Left kidney (tissue), 2 donors: ENCODE data around the gene ASH1L. TPM values are rescaled to one million over a fixed set of nuclear protein-coding genes. Genes with fewer than 3 reads are reported as not detected.
"Not testable (repeated sequence)": the region's sequence is repeated elsewhere in the genome, so short reads cannot be mapped to it uniquely, and the experiment has no call there.

Source experiments
- DNase-seq: peaks from one replicate; pipeline ENCODE4 v3.0.0-alpha.2; 2013
- polyA plus RNA-seq: library from polyadenylated mRNA; unstranded; fragments of 120-200 nt; gene quantifications from one replicate; pipeline ENCODE4 v1.2.1, GENCODE V29; 2013; ENCODE audit not compliant: insufficient read length

The ASH1L gene
- polyA plus RNA-seq, 1 donor: 55.2 TPM

DNA sequence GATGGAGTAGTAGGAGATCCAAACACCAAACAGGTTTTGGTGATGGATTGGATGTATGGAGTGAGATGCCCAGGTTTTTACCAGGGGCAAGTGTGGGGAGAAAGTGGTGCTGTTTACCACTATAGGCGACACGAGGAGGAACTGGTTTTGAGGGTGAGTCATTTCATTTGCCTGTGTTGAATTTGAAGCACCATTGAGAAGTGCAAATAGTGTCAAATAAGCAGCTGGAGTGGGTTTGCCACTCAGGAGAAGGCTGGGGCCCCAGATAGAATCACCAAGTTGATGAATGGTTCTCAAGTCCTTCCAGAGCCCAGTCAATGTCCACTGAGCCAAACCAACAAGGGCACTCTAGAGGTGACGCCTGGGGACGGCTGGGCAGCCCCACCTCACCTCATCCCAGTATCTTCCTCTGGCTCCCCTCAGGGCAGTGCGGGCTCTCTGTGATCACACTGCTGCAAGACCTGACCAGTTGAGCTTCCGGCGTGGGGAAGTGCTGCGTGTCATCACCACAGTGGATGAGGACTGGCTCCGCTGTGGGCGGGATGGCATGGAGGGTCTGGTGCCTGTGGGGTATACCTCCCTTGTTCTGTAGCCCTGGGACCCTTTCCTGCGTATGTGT, 232.5 kb downstream of the ASH1L start:
- no peak for DNase-seq

DNA sequence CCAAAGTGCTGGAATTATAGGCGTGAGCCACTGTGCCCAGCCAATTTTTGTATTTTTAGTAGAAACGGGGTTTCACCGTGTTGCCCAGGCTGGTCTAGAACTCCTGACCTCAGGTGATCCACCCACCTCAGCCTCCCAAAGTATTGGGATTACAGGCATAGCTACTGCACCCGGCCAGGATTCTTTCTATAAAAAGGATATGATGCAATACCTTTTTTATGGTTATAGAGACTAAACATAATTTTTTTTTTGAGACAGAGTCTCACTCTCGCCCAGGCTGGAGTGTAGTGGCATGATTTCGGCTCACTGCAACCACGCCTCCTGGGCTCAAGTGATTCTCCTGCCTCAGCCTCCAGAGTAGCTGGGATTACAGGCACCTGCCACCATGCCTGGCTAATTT, 233.7 kb downstream of the ASH1L start:
- DNase-seq: not testable (repeated sequence)

DNA sequence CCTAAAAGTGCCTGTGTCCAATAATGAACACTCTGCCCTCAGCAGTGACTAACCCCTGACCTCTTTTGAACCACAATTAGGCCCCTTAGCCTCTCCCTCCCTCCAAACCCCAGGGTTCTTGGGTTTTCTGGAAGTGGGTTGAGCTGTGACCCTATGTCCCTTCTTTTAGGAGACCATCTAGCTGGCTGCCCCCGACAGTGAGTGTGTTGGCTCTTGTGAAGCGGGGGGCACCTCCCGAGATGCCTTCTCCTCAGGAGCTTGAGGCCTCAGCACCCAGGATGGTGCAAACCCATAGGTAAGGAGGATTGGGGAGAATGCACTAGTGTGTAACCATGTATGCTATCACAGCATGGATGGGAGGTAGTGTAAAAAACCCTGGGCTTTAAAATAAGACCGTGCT, 234.6 kb downstream of the ASH1L start:
- DNase-seq: no peak

DNA sequence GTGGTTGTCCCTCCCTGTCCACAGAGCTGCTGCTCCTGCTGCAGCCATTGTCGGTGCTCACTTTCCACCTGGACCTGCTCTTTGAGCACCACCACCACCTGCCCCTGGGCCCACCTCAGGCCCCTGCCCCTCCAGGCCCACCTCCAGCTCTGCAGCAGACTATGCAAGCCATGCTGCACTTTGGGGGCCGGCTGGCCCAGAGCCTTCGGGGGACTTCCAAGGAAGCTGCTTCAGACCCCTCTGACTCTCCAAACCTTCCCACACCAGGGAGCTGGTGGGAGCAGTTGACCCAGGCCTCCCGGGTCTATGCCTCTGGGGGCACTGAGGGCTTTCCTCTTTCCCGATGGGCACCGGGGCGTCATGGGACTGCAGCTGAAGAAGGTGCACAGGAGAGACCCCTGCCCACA, 236.0 kb downstream of the ASH1L start:
- no peak for DNase-seq

DNA sequence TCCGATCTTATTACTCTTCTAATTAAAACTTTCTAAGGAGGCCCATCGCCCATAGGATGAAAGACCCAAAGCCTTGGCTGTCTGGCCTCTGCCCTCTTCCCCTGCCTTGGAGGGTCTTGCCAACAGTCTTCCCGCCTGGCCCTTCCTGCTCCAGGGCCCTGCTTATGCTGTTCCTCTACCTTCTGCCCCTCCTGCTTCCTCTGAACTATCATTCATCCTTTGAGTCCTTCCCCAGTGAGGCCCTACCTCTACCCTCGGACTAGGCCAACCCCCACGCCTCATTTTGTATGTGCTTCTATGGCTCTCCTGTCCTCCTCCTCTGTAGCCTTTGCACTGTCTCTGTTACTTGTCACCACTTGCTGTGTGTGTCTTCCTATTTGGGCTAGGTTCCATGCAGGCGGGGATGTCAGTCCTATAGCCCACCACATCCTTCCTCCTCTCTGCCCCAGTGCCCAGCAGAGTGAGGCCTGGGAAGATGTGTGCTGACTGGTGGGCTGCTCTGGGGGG, 236.5 kb downstream of the ASH1L start:
- no peak for DNase-seq

DNA sequence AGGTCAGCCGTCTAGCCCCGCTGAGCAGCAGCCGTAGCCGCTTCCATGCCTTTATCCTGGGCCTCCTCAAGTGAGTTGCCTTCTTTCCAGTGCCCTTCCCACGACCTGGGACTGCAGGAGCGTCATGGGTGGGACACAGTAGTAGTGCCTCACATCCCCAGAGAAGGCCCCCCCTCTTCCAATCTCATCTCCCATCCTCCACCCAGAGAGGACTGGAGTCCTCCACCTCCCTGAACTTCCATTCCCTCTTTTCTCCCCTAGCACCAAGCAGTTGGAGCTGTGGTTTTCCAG, 237.1 kb downstream of the ASH1L start:
- no peak for DNase-seq

DNA sequence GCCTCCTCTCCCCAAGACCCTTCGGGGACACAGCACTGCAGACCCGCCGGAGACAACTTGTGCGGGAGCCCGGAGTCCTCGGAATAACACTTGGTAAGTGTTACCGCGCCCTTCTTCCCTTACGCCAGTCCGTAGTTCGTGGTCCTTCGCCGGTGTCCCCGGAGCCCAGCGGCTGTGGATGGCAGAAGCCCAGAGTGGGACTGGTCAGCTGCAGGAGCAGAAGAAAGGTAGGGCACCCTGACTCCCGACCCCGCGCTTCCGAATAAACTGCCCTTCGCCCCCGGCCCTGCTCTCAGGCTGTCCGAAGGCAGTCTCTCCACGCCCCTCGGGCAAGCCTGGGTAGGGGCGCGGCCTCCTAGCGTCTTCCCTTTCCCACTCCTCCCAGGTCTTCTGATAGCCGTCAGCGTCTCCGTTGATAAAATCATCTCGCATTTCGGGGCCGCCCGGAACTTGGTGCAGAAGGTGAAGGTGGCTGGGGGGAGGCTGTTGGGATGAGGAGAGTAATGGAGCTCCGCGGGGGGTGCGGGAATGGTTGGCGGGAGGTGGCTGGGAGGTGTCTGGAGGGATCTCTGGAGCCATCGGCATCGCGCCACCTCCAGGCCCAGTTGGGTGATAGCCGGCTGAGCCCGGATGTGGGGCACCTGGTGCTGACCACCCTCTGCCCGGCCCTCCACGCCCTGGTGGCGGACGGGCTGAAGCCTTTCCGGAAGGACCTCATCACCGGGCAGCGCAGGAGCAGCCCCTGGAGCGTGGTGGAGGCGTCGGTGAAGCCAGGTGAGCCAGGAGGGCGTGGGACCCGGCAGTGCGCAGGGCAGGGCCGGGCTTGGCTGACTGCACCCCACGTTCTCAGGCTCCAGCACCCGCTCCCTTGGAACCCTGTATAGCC, 237.6 kb downstream of the ASH1L start:
- DNase-seq: peak; percentile 47

DNA sequence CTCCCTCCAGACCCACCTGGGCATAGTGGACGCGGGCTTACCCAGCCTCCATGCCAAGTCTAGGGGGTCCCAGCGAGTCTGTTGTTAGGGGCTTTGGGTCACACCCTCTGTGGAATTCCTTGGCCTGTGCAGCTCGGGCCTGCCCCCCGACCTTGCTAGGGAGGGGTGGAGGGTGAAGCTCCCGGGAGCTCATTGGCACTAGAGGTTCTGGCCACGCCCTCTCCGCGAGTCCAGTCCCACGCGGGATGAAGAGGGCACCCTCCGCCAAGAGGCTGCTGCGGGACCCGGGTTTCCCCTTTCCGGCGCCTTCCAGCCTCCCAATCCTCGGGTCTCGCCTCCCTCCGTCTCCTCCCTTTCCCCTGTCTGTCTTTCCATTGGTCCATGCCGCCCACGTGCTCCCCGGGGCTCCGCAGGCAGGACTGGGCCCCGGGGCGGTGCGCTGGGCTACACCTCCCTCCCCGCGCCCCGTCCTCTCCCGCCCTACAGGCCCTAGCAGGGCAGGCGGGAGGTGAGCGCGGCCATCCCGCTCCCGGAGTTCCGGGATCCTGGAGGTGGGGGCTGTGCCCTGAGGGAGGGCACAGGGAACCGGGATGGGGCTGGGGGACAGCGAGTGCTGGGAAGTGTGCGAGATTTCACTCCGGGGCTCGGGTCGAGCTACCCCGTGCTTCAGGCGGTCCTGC, 238.4 kb downstream of the ASH1L start:
- peak; percentile 89 for DNase-seq

DNA sequence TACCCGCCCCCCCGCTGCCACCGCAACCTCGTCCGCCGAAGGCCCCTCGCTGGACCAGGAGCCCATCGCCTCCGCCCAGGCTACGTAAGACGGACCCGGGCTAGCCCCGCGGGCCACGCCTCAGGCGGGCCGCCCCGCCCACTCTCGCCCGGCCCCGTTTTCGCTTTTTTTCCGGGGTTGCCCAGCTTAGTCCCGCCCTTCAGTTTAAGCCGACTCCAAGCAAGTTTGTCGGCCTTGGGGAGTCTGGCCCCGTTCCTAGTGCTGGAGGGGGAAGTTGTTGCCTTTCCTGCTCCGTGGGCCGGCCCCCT, 238.9 kb downstream of the ASH1L start:
- peak; percentile 81 for DNase-seq

DNA sequence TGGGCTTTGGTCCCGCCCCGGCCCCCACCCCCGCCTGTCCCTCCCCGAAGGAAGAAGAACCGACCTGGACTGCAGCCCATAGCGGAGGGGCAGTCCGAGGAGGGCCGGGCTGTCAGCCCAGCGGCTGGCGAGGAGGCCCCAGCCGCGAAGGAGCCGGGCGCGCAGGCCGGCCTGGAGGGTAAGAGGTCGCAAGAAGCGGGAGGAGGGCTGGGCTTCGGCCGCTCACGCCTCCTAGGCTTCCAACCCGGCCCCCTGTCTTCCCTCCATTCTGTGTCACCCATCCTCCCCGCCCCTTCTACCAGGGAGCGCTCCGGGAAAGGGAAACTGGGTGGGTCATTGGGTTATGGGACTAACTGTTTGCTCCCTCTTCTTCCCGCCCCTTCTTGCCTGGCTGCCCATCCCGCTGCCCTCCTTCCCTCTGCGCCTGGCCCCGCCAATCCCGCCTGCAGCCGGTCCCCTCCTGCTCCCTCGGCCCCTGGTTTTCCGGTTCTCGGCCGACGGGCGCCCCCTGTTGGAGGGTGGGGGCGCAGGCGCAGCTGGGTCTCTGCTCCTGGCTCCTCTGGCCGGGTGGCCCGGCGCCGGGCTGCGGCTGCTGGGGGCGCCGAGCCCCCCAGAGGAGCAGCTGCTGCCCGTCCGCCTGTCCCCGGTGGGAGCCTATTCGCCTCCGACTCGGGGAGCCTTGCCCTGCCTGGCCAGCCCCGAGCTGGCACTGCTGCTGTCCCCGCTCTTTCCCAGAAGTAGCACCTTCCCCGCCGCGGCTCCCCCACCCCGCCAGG, 239.5 kb downstream of the ASH1L start:
- peak; percentile 89 for DNase-seq

DNA sequence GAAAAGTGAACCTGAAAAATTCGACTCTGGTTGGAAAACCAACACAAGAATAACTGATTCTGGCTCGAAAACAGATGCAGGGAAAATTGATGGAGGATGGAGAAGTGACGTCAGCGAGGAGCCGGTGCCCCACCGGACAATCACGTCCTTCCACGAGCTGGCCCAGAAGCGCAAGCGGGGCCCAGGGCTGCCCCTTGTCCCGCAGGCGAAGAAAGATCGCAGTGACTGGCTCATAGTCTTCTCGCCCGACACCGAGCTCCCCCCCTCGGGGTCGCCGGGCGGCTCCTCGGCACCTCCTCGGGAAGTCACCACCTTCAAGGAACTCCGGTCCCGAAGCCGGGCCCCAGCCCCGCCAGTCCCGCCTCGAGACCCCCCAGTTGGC, 240.0 kb downstream of the ASH1L start:
- peak; percentile 14 for DNase-seq

DNA sequence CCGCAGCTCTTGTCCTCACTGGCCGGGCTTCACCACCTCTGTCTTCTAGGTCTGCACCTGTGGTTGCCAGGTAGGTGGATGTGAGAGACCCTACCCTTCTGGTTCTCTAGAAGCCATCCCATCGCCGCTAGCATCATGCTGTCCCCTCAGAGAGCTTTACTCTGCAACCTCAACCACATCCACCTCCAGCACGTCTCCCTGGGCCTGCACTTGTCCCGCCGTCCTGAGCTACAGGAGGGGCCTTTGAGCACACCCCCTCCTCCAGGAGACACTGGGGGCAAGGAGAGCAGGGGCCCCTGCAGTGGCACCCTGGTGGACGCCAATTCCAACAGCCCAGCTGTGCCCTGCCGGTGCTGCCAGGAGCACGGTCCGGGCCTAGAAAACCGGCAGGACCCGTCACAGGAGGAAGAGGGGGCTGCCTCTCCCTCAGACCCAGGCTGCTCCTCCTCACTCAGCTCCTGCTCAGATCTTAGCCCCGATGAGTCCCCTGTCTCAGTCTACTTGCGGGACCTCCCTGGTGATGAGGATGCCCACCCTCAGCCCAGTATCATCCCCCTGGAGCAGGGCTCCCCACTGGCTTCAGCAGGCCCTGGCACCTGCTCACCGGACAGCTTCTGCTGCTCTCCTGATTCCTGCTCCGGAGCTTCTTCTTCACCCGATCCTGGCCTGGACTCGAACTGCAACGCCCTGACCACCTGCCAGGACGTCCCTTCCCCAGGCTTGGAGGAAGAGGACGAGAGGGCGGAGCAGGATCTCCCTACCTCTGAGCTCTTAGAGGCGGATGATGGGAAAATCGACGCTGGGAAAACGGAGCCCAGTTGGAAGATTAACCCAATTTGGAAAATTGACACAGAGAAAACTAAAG, 240.7 kb downstream of the ASH1L start:
- DNase-seq: no peak

DNA sequence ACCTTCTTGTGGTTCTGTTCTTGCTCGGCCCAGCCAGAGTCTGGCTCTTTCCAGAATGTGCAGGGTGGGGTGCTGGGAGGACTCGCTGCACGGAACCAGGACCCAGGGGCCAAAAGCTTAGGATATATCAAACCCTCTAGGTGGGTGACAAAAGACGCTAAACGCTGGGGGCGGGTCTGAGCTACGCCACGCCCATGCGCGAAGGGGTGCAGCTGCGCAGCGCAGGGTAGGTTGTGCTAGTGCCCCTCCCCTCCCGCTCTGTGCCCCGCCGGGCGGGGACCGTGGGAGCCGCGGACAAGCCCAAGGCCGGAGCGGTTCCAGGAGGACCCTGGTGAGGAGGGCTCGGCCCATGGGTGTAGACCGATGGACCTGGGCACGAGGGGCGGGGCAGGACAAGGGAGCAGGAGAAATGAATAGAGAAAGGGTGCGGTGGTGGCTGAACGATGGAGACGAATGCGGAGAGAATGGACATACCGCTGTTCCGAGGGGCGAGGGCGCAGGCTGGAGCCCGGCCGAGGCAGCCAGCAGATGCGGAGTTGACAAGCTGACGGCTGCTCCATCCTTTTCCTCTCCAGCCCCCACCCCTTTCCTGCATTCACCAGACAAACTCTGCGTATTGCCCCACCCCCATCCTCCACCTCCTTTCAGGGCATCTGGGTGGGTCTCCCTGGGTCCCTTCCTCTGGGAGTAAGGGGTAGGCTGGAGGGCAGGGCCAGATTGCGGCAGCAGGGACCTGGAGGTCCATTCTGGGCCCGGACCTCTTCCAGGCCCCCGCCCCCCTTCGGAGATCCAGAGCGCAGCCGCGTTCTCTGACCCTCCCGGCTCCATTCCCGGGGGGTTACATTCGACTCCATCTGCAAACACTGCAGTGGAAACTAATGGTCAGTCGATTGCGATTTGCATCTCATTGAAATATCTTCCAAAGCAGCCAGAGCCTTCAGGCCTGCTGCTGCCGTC, 241.7 kb downstream of the ASH1L start, which contains the start of gene RUSC1:
Gene RUSC1 (plus strand): TSS at position 234 of the 957 bp plus-strand sequence. CDS start 880 bp downstream, outside the sequence.
- DNase-seq: peak; percentile 77

DNA sequence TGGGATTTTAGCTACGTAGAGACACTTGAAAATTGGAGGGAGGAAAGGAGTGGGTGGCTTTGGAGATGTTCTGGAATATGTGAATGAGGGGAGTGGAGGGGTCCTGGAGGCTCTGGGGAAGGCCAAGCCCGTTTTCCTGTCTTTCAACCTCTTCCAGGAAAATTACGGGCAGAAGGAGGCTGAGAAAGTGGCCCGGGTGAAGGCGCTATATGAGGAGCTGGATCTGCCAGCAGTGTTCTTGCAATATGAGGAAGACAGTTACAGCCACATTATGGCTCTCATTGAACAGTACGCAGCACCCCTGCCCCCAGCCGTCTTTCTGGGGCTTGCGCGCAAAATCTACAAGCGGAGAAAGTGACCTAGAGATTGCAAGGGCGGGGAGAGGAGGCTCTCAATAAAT, 242.4 kb downstream of the ASH1L start:
- no peak for DNase-seq

DNA sequence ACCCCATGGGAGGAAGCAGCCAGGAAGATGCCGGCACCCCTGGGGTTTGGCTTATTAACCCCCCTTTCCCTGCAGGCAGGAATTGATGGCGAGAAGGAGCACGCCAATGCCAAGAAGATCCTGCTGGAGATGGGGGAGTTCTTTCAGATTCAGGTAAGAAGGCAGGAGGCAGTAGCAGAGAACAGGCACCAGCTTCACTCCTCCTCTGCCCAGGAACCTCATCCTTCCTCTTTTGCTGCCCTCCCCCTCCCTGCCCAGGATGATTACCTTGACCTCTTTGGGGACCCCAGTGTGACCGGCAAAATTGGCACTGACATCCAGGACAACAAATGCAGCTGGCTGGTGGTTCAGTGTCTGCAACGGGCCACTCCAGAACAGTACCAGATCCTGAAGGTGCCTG, 243.1 kb downstream of the ASH1L start:
- DNase-seq: no peak

DNA sequence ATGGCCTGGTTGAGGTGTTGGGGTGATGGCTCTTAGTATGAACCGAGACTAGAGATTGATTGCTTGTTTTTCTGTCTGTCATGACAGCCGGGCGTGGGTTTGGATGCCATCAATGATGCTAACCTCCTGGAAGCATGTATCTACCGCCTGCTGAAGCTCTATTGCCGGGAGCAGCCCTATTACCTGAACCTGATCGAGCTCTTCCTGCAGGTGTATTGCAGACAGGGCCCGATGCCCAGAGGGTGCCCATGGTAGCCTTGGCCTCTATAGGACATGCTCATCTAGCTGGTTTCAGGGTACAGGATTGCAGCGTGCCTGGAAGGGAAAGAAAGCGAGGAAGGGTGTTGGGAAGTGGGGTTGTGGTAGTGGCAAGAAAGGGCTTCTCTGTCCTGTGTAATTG, 244.5 kb downstream of the ASH1L start:
- no peak for DNase-seq

DNA sequence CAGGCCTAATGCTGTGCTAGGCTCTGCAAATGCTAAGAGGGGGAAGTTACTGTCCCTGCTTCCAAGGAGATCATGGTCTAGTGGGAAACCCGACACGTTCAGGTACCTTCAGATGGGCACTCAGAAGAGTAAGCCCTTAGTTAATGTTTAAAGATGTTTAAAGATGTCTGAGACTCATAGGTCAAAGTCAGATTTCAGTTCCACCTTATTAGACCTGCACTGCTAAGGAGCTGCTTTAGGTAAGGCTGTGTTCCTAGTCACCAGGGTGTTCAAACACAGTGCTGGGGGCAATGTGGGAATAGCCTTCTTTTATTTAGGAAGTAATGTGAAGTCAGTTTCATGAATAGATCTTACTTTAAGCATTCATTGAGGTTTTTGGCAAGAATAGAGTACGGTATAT, 245.7 kb downstream of the ASH1L start:
- DNase-seq: no peak

DNA sequence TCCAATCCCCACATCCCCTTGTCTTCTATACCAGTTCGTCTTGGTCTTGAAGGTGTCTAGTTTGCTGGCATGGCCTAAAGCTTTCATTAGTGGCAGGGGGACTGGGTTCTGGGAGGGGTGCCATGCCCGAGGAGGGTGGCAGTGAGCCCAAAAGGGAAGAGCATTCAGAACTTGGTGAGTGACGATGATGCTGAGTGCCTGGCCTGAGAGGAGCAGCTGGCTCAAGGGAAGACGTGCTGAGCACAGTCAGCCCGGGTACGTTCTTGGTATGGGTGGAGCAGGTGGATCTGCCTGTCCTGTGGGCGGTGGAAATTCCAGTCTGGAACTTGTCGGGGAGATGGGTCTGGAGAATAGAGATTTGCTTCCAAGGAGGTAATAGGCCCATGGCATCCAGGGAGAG, 249.3 kb downstream of the ASH1L start:
- no peak for DNase-seq

DNA sequence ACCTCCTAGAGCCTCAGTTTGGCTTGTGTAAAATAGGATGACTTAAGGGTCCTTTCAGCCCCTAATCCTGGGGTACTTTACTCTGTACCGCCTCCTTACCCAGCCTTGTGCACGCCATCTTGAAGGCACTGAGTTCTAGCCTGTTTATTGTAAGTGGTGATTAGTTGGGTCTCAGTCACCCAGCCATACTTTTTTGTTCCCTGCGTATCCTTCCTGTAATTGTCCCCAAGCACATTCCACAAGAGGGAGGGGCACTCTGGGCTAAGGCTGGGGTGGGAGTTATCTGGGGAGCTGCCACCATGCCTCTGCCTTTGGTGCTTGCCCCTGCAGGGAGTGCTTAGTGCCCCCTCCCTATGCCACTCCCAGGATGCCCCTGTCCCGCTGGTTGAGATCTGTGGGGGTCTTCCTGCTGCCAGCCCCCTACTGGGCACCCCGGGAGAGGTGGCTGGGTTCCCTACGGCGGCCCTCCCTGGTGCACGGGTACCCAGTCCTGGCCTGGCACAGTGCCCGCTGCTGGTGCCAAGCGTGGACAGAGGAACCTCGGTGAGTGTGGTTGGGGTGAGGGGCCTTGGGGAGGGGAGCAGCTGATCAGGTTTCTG, 253.1 kb downstream of the ASH1L start:
- DNase-seq: no peak
